Suprapubic skin (tissue), 4 donors: ENCODE measurements around the gene CADPS2. TPM values are rescaled to one million over a fixed set of nuclear protein-coding genes. Genes with fewer than 3 reads are reported as not detected.

Source experiments
- DNase-seq, 2 donors: peaks; one replicate each; pipeline ENCODE4 v3.0.0-alpha.2; 2019; ENCODE audit warnings: low spot score in 2 of 2
- H3K27ac ChIP-seq: fragments of 200-600 bp; sonication (generic); one replicate; pipeline ENCODE4 v1.5.1; 2019
- H3K27me3 ChIP-seq: fragments of 200-600 bp; sonication (generic); one replicate; pipeline ENCODE4 v1.5.1; 2019
- H3K36me3 ChIP-seq: fragments of 200-600 bp; sonication (generic); one replicate; pipeline ENCODE4 v1.5.1; 2019
- H3K4me1 ChIP-seq: fragments of 200-600 bp; sonication (generic); one replicate; pipeline ENCODE4 v1.5.1; 2019
- H3K4me3 ChIP-seq: fragments of 200-600 bp; sonication (generic); one replicate; pipeline ENCODE4 v1.5.1; 2019; ENCODE audit warnings: mild to moderate bottlenecking
- H3K9me3 ChIP-seq: fragments of 200-600 bp; sonication (generic); one replicate; pipeline ENCODE4 v1.5.1; 2019
- CTCF ChIP-seq, 2 donors: fragments of 200-600 bp in 1 of 2; fragments of 450-650 bp in 1 of 2; sonication (generic) in 1 of 2; IDR thresholded peaks; one replicate each; pipeline ENCODE4 v1.5.1; 2016 to 2019; ENCODE audit warnings: antibody characterized with exemption in 2 of 2, mild to moderate bottlenecking in 1 of 2, moderate library complexity in 1 of 2
- EP300 ChIP-seq: sonication (generic); formaldehyde crosslinking; IDR thresholded peaks from one replicate; pipeline ENCODE4 v1.6.1; 2017; ENCODE audit warnings: antibody characterized with exemption
- POLR2A ChIP-seq, 2 donors: fragments of 450-650 bp; IDR thresholded peaks; one replicate each; pipeline ENCODE4 v1.6.1; 2017; ENCODE audit warnings: antibody characterized with exemption in 2 of 2, mild to moderate bottlenecking in 2 of 2, moderate library complexity in 2 of 2
- POLR2AphosphoS5 ChIP-seq, 3 donors: sonication (generic); formaldehyde crosslinking; IDR thresholded peaks; one replicate each; pipeline ENCODE4 v1.6.1; 2017; ENCODE audit warnings: antibody characterized with exemption in 3 of 3
- WGBS: methylation state at CpG from one replicate; pipeline ENCODE4 v1.1.5; 2018; 5-methylcytosine and 5-hydroxymethylcytosine counted together
- total RNA-seq, 4 donors: library from RNA; depleted of rRNA; stranded (reverse); fragments of >200 nt; gene quantifications; one replicate each; pipeline ENCODE4 v1.1.0, GENCODE V29; 2016

CADPS2 gene
- total RNA-seq, 4 donors from 2014 or later, result 3.9 to 9.8 (median 8.1) TPM

GRCh38 chr7:122702872-122703510, 183.3 kb downstream of the CADPS2 start, which contains the start of gene RNF148:
RNF148 (minus strand) TSS chr7:122702922; CDS start chr7:122702750, 172 bp downstream.
- Histone ChIP-seq H3K27ac (no peak within 1 kb of the TSS), H3K36me3 (no peaks in the 10 kb centered on the region), H3K9me3 (no peaks in the 10 kb centered on the region), H3K4me1 (no peaks in the 10 kb centered on the region), H3K4me3 (no peak within 1 kb of the TSS), H3K27me3 (no peaks in the 10 kb centered on the region)
- no peak for DNase-seq
- TF ChIP-seq POLR2A (IDR thresholded peaks at IDR 0.05), result no peak
- no peak for TF ChIP-seq POLR2AphosphoS5 (IDR thresholded peaks at IDR 0.05)
- TF ChIP-seq EP300, result no peak
- no peak for TF ChIP-seq CTCF (IDR thresholded peaks at IDR 0.05)
- WGBS, result 81% methylated on average over 1 of the region's 1 CpG

- H3K27me3 ChIP-seq, result no peaks in the 10 kb centered on the region
- H3K4me3 ChIP-seq, result no peak within 1 kb of the TSS
- H3K9me3 ChIP-seq, result no peaks in the 10 kb centered on the region
- H3K36me3 ChIP-seq, result no peaks in the 10 kb centered on the region
- H3K4me1 ChIP-seq, result no peaks in the 10 kb centered on the region
- TF ChIP-seq EP300 (no peak), POLR2A (IDR thresholded peaks at IDR 0.05) (no peak), POLR2AphosphoS5 (IDR thresholded peaks at IDR 0.05) (no peak), CTCF (IDR thresholded peaks at IDR 0.05) (no peak)
- H3K27ac ChIP-seq, result no peak within 1 kb of the TSS
- DNase-seq, result no peak
Measured at GRCh38 chr7:122699017-122699416, 187.2 kb downstream of the CADPS2 start, which contains the start of gene RNF133. RNF133 (minus strand) TSS chr7:122699117; CDS start chr7:122698918, 199 bp downstream.

- H3K27me3 ChIP-seq, result no peaks in the 10 kb centered on the region
- no peak overlapping the region for H3K27ac ChIP-seq
- H3K36me3 ChIP-seq, result no peaks in the 10 kb centered on the region
- no peaks in the 10 kb centered on the region for H3K9me3 ChIP-seq
- H3K4me3 ChIP-seq, result no peak overlapping the region
- no peak for DNase-seq
- TF ChIP-seq POLR2AphosphoS5 (IDR thresholded peaks at IDR 0.05) (no peak), CTCF (IDR thresholded peaks at IDR 0.05) (no peak), POLR2A (IDR thresholded peaks at IDR 0.05) (no peak), EP300 (no peak)
- H3K4me1 ChIP-seq, result no peaks in the 10 kb centered on the region
- WGBS, result 91% methylated on average over 1 of the region's 1 CpG
Measured at GRCh38 chr7:122695816-122696215, 190.4 kb downstream of the CADPS2 start.

- H3K27ac ChIP-seq, result no peak overlapping the region
- H3K4me3 ChIP-seq, result no peak overlapping the region
- no peak for DNase-seq
- H3K27me3 ChIP-seq, result no peaks in the 10 kb centered on the region
- H3K36me3 ChIP-seq, result no peaks in the 10 kb centered on the region
- H3K4me1 ChIP-seq, result no peaks in the 10 kb centered on the region
- H3K9me3 ChIP-seq, result no peaks in the 10 kb centered on the region
- TF ChIP-seq CTCF (IDR thresholded peaks at IDR 0.05), result no peak
- no peak for TF ChIP-seq POLR2A (IDR thresholded peaks at IDR 0.05)
- no peak for TF ChIP-seq POLR2AphosphoS5 (IDR thresholded peaks at IDR 0.05)
- no peak for TF ChIP-seq EP300
- WGBS, result 91% methylated on average over 2 of the region's 2 CpGs
Measured at GRCh38 chr7:122694697-122695096, 191.6 kb downstream of the CADPS2 start.

GRCh38 chr7:122692769-122693309, 193.4 kb downstream of the CADPS2 start:
- 93% methylated on average over 3 of the region's 3 CpGs for WGBS
- Histone ChIP-seq H3K27me3 (no peaks in the 10 kb centered on the region), H3K4me3 (no peak overlapping the region), H3K9me3 (no peaks in the 10 kb centered on the region), H3K36me3 (no peaks in the 10 kb centered on the region), H3K4me1 (no peaks in the 10 kb centered on the region), H3K27ac (no peak overlapping the region)
- no peak for TF ChIP-seq CTCF (IDR thresholded peaks at IDR 0.05)
- no peak for TF ChIP-seq POLR2AphosphoS5 (IDR thresholded peaks at IDR 0.05)
- TF ChIP-seq EP300, result no peak
- TF ChIP-seq POLR2A (IDR thresholded peaks at IDR 0.05), result no peak
- DNase-seq, result no peak
